ENCODE results near the gene RASGRF1.

The RASGRF1 gene

GRCh38 chr15:79091204-79091867, 756 bp upstream of the RASGRF1 start:
- H3K27me3 ChIP-seq (ENCODE audit: insufficient read depth, poor library complexity, severe bottlenecking), result peaks cover 48% of the 10 kb centered on the region
- DNase-seq (ENCODE audit: low read depth in 1 of 2, low spot score in 1 of 2), result peak in 1 of 2 experiments; percentile 11
- H3K4me3 ChIP-seq (replicated peaks; ENCODE audit: insufficient read depth, low read length), result no peak overlapping the region

DNA sequence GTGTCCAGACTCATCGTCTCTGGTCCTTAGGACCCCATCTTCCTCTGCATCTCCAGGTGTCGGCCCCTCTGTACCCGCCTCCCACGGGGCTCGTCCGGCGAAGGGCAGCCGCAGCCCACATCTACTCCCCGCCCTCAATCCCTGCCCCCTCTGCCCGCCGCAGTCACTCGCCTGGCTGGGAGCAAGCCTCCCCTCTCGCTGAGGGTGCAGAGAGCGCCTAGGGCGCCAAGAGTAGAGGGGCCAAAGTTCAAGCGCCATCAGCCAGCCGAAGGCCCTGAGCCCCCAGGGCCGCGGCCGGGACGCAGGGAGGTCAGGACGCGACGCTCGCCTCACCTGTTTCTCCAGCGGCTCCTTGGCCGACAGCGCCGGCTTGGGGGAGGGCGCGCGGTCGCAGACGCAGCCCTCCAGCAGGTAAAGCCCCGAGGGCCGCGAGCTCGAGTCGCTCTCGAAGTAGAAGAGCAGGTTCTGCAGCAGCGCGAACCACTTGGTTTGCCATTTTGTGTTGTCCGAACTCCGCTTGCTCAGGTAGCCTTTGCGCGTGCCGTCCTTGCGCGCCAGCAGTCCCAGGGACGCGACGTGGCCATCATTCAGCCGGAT, 592 bp downstream of the RASGRF1 start:
- TF ChIP-seq REST (IDR thresholded peaks at IDR 0.05; ENCODE audit: insufficient replicate concordance, low read depth) (no peak), POLR2AphosphoS5 (IDR thresholded peaks at IDR 0.05; ENCODE audit: low read depth) (no peak), SPI1 (IDR thresholded peaks at IDR 0.05; ENCODE audit: borderline replicate concordance, low read depth) (no peak)
- TF ChIP-seq, protein P1, sequence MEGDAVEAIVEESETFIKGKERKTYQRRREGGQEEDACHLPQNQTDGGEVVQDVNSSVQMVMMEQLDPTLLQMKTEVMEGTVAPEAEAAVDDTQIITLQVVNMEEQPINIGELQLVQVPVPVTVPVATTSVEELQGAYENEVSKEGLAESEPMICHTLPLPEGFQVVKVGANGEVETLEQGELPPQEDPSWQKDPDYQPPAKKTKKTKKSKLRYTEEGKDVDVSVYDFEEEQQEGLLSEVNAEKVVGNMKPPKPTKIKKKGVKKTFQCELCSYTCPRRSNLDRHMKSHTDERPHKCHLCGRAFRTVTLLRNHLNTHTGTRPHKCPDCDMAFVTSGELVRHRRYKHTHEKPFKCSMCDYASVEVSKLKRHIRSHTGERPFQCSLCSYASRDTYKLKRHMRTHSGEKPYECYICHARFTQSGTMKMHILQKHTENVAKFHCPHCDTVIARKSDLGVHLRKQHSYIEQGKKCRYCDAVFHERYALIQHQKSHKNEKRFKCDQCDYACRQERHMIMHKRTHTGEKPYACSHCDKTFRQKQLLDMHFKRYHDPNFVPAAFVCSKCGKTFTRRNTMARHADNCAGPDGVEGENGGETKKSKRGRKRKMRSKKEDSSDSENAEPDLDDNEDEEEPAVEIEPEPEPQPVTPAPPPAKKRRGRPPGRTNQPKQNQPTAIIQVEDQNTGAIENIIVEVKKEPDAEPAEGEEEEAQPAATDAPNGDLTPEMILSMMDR (IDR thresholded peaks at IDR 0.05; ENCODE audit: insufficient read depth, low read length), result no peak
- Histone ChIP-seq H3K4me3 (replicated peaks; ENCODE audit: insufficient read depth, low read length) (no peak overlapping the region), H3K27me3 (ENCODE audit: insufficient read depth, poor library complexity, severe bottlenecking) (peaks cover 46% of the 10 kb centered on the region), H3K27ac (replicated peaks) (no peak overlapping the region)
- DNase-seq (ENCODE audit: low read depth in 1 of 2, low spot score in 1 of 2), result no peak

More at GRCh38 chr15:79091204-79091867, 756 bp upstream of the RASGRF1 start:
- no peak for TF ChIP-seq GABPA (IDR thresholded peaks at IDR 0.05; ENCODE audit: low read depth)
- no peak overlapping the region for H3K27ac ChIP-seq (replicated peaks)

DNA sequence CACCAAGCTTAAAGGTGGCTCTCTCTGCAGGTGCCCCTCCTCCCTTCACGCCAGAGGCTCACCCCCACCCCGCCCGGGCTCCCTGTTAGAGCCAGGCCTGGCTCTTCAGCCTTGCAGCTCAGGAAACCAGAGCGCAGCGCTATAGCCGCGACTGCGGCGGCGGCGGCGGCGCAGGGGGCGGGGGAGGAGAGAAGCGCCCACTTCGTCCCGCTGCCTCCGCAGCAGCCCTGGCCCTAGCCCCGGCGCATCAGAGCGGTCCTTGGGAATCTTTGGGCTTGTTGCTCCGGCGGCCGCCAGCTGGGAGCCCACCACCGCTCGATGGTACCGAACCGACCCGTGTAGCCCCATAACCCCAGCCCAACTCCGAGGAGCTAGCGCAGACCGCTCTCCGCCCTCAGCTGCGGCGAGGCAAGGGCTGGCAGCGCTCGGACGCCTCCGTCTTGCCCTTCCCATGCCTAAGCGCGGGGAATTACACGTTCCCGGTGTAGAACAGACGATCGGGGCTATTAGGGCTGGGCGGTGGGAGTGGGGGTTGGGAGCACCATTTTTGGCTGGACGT, 1.2 kb downstream of the RASGRF1 start:
- no peak overlapping the region for H3K4me3 ChIP-seq (replicated peaks; ENCODE audit: insufficient read depth, low read length)

More for the DNA sequence above, 1.2 kb downstream of the RASGRF1 start:
- TF ChIP-seq POLR2AphosphoS5 (IDR thresholded peaks at IDR 0.05; ENCODE audit: low read depth) (no peak), SPI1 (IDR thresholded peaks at IDR 0.05; ENCODE audit: borderline replicate concordance, low read depth) (no peak), REST (IDR thresholded peaks at IDR 0.05; ENCODE audit: insufficient replicate concordance, low read depth) (no peak), GABPA (IDR thresholded peaks at IDR 0.05; ENCODE audit: low read depth) (no peak)
- TF ChIP-seq, protein P1 (IDR thresholded peaks at IDR 0.05; ENCODE audit: insufficient read depth, low read length), result no peak
- peaks cover 46% of the 10 kb centered on the region for H3K27me3 ChIP-seq (ENCODE audit: insufficient read depth, poor library complexity, severe bottlenecking)
- DNase-seq (ENCODE audit: low read depth in 1 of 2, low spot score in 1 of 2), result no peak
- H3K27ac ChIP-seq (replicated peaks), result no peak overlapping the region
